ENCODE results near the gene WDFY3. TPM values are rescaled to one million over a fixed set of nuclear protein-coding genes. Genes with fewer than 3 reads are reported as not detected.

The WDFY3 gene
- total and polyA plus RNA-seq, 9 of the 15 experiments (the other 6 are each of a cell fraction or from before 2014, with no cell fraction given): 0.58 to 13.5 (median 9.4) TPM

GRCh38 chr4:84931274-84931673 is 35.2 kb downstream of the WDFY3 start:
- no peak for ATAC-seq
- DNase-seq (ENCODE audit: extremely low read depth in 1 of 4, low spot score in 3 of 4): no peak
- CTCF ChIA-PET (ENCODE audit: low intra/inter-chr PET ratio): no interaction called here
- no peaks in the 10 kb centered on the region for H3K9me3 ChIP-seq (replicated peaks; ENCODE audit: control insufficient read depth, insufficient read depth, low read depth, low read length)
- intact Hi-C loops (cut with micrococcal nuclease) (no loop called here), in situ Hi-C loops (cut with MboI) (no loop called here)
- H3K4me1 ChIP-seq (replicated peaks in 1 of 2; ENCODE audit: control insufficient read depth in 2 of 2, insufficient read depth in 2 of 2, low read length in 2 of 2): no peaks in the 10 kb centered on the region
- no peaks in the 10 kb centered on the region for H3K27me3 ChIP-seq (ENCODE audit: control insufficient read depth in 2 of 2, insufficient read depth in 2 of 2, low read length in 2 of 2)
- FAIRE-seq: no peak
- H3K4me2 ChIP-seq (ENCODE audit: insufficient read depth, low read length): no peak overlapping the region
- no peaks in the 10 kb centered on the region for H3K36me3 ChIP-seq (ENCODE audit: control insufficient read depth, insufficient read depth, low read length)
- POLR2A ChIA-PET: interaction anchor here (0.6 to 0.7 kb wide), 2 partner anchors 34 to 185 kb away, joined by 3 to 4 read pairs; no protein-coding TSS in a partner anchor
- TF ChIP-seq, protein P1, sequence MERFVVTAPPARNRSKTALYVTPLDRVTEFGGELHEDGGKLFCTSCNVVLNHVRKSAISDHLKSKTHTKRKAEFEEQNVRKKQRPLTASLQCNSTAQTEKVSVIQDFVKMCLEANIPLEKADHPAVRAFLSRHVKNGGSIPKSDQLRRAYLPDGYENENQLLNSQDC (CRISPR knock-in tag; IDR thresholded peaks at IDR 0.05): no peak
- no peak for TF ChIP-seq ZNF57 (CRISPR knock-in tag; IDR thresholded peaks at IDR 0.05)
- TF ChIP-seq PTRF (tag; IDR thresholded peaks at IDR 0.05): no peak
- TF ChIP-seq SIRT6 (IDR thresholded peaks at IDR 0.05; ENCODE audit: low read depth, low read length): no peak
- TF ChIP-seq ZNF316 (IDR thresholded peaks at IDR 0.05): no peak
- TF ChIP-seq BMI1 (IDR thresholded peaks at IDR 0.05; ENCODE audit: low read length): no peak
- TF ChIP-seq, protein P2, sequence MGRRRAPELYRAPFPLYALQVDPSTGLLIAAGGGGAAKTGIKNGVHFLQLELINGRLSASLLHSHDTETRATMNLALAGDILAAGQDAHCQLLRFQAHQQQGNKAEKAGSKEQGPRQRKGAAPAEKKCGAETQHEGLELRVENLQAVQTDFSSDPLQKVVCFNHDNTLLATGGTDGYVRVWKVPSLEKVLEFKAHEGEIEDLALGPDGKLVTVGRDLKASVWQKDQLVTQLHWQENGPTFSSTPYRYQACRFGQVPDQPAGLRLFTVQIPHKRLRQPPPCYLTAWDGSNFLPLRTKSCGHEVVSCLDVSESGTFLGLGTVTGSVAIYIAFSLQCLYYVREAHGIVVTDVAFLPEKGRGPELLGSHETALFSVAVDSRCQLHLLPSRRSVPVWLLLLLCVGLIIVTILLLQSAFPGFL (CRISPR knock-in tag; IDR thresholded peaks at IDR 0.05): no peak
- TF ChIP-seq ZNF780A (CRISPR knock-in tag; IDR thresholded peaks at IDR 0.05): no peak
- TF ChIP-seq NBN (IDR thresholded peaks at IDR 0.05; ENCODE audit: low read depth): no peak
- TF ChIP-seq ZFPM2 (CRISPR knock-in tag; IDR thresholded peaks at IDR 0.05): no peak
- no peak for TF ChIP-seq ZNF431 (CRISPR knock-in tag; IDR thresholded peaks at IDR 0.05)
- no peak for TF ChIP-seq ZNF512 (tag; IDR thresholded peaks at IDR 0.05)
- TF ChIP-seq PCBP1 (IDR thresholded peaks at IDR 0.05; ENCODE audit: low read depth, low read length, poor library complexity, severe bottlenecking): no peak
- TF ChIP-seq ETS1 (conservative IDR thresholded peaks at IDR 0.05; ENCODE audit: control insufficient read depth, low read depth, low read length): no peak
- no peak for TF ChIP-seq ZNF165 (CRISPR knock-in tag; IDR thresholded peaks at IDR 0.05; ENCODE audit: borderline replicate concordance)
- no peak for TF ChIP-seq ZZZ3 (IDR thresholded peaks at IDR 0.05)
- no peak for TF ChIP-seq ZNF23 (CRISPR knock-in tag; IDR thresholded peaks at IDR 0.05)
- no peak for TF ChIP-seq TEAD1 (CRISPR knock-in tag; IDR thresholded peaks at IDR 0.05)
- TF ChIP-seq TRIM28 (IDR thresholded peaks at IDR 0.05): no peak
- no peak for TF ChIP-seq C11orf30 (IDR thresholded peaks at IDR 0.05; ENCODE audit: low read depth)
- no TSS peak for BruUV-seq (replicated peaks)
- no peak overlapping the region for H3K9ac ChIP-seq (ENCODE audit: insufficient read depth in 1 of 2, low read depth in 2 of 2, low read length in 2 of 2)
- no peaks in the 10 kb centered on the region for H3K79me2 ChIP-seq (ENCODE audit: control insufficient read depth, insufficient read depth, low read length)
- H4K20me1 ChIP-seq (replicated peaks; ENCODE audit: control insufficient read depth, insufficient read depth, low read length): no peaks in the 10 kb centered on the region
- no peak overlapping the region for H2AFZ ChIP-seq (ENCODE audit: low read depth, low read length)
- 29% methylated on average over 2 of the region's 2 CpGs for whole genome bisulfite sequencing (ENCODE audit: insufficient coverage, low coverage, missing lambda C conversion rate)
- no peak overlapping the region for H3K4me3 ChIP-seq
- no peaks in the 10 kb centered on the region for H3K9me1 ChIP-seq (ENCODE audit: control insufficient read depth, insufficient read depth, low read length)
- H3K27ac ChIP-seq (ENCODE audit: extremely low read depth, low read depth, low read length): no peak overlapping the region
